Hepatocyte (in vitro differentiated cells): ENCODE results near the gene PRXL2B.
"Not testable (repeated sequence)": the region's sequence is repeated elsewhere in the genome, so short reads cannot be mapped to it uniquely, and the experiment has no call there.

Experiments
- CTCF ChIP-seq: fragments of 200-600 bp; sonication (generic); IDR thresholded peaks from 2 replicates; pipeline ENCODE4 v1.5.1; 2016; ENCODE audit warnings: antibody characterized with exemption, mild to moderate bottlenecking; ENCODE audit not compliant: poor library complexity
- EZH2 ChIP-seq: fragments of 200-600 bp; sonication (generic); IDR thresholded peaks from 2 replicates; pipeline ENCODE4 v1.6.1; 2016; ENCODE audit warnings: antibody characterized with exemption, mild to moderate bottlenecking, borderline replicate concordance
- EZH2phosphoT487 ChIP-seq: fragments of 200-600 bp; sonication (generic); IDR thresholded peaks from one replicate; pipeline ENCODE4 v1.6.1; 2018; ENCODE audit warnings: antibody characterized with exemption, mild to moderate bottlenecking, low read depth, moderate library complexity; ENCODE audit not compliant: unreplicated experiment, severe bottlenecking

- TF ChIP-seq CTCF, EZH2, EZH2phosphoT487: not testable (repeated sequence)
Observed at GRCh38 chr1:2569703-2570102, 16.9 kb upstream of the PRXL2B start.
